H9 (cell line): Measurements from ENCODE around the gene ABCB11. TPM values are rescaled to one million over a fixed set of nuclear protein-coding genes. Genes with fewer than 3 reads are reported as not detected.
"Not testable (repeated sequence)": the region's sequence is repeated elsewhere in the genome, so short reads cannot be mapped to it uniquely, and the experiment has no call there.

Source experiments
- DNase-seq: peaks from one replicate; pipeline ENCODE4 v3.0.0-alpha.2; 2017
- H2AFZ ChIP-seq: one replicate; pipeline ENCODE4 v1.6.1; 2013; ENCODE audit warnings: mild to moderate bottlenecking, low read length, control low read depth, moderate library complexity
- H2AK5ac ChIP-seq: 2 replicates; pipeline ENCODE4 v1.6.1; 2013; ENCODE audit warnings: low read length, control low read depth, mixed read lengths; ENCODE audit not compliant: insufficient read length
- H2BK120ac ChIP-seq: one replicate; pipeline ENCODE4 v1.6.1; 2013; ENCODE audit warnings: low read depth, mild to moderate bottlenecking, low read length, control low read depth, inconsistent platforms; ENCODE audit not compliant: poor library complexity, severe bottlenecking
- H2BK12ac ChIP-seq: 2 replicates; pipeline ENCODE4 v1.6.1; 2013; ENCODE audit warnings: low read length, control low read depth, mixed read lengths, low read depth; ENCODE audit not compliant: insufficient read length
- H2BK15ac ChIP-seq: 2 replicates; pipeline ENCODE4 v1.6.1; 2013; ENCODE audit warnings: low read depth, low read length, control low read depth
- H2BK20ac ChIP-seq: one replicate; pipeline ENCODE4 v1.6.1; 2013; ENCODE audit warnings: low read depth, mild to moderate bottlenecking, low read length, control low read depth, inconsistent platforms; ENCODE audit not compliant: poor library complexity, severe bottlenecking
- H2BK5ac ChIP-seq: 2 replicates; pipeline ENCODE4 v1.6.1; 2013; ENCODE audit warnings: low read length, control low read depth, mixed read lengths; ENCODE audit not compliant: insufficient read length
- H3K14ac ChIP-seq: 2 replicates; pipeline ENCODE4 v1.6.1; 2013; ENCODE audit warnings: low read length, control low read depth; ENCODE audit not compliant: insufficient read depth
- H3K18ac ChIP-seq: 2 replicates; pipeline ENCODE4 v1.6.1; 2013; ENCODE audit warnings: low read depth, mild to moderate bottlenecking, mixed read lengths, low read length, control low read depth; ENCODE audit not compliant: insufficient read length
- H3K23ac ChIP-seq: 2 replicates; pipeline ENCODE4 v1.6.1; 2013; ENCODE audit warnings: low read length, control low read depth, mixed read lengths, low read depth; ENCODE audit not compliant: insufficient read length
- H3K23me2 ChIP-seq: 2 replicates; pipeline ENCODE4 v1.6.1; 2013; ENCODE audit warnings: low read depth, mild to moderate bottlenecking, mixed read lengths, low read length, control low read depth; ENCODE audit not compliant: insufficient read length, poor library complexity, severe bottlenecking
- H3K27ac ChIP-seq: 2 replicates; pipeline ENCODE4 v1.5.1; 2013; ENCODE audit warnings: low read length, control low read depth, mixed read lengths, low read depth; ENCODE audit not compliant: insufficient read length
- H3K27me3 ChIP-seq: 2 replicates; pipeline ENCODE4 v1.6.1; 2013; ENCODE audit warnings: low read length, control low read depth, inconsistent platforms; ENCODE audit not compliant: insufficient read depth
- H3K4ac ChIP-seq: 2 replicates; pipeline ENCODE4 v1.6.1; 2013; ENCODE audit warnings: low read depth, mild to moderate bottlenecking, control low read depth, inconsistent platforms, low read length, moderate library complexity
- H3K4me1 ChIP-seq: 2 replicates; pipeline ENCODE4 v1.6.1; 2013; ENCODE audit warnings: low read length, control low read depth, inconsistent platforms; ENCODE audit not compliant: insufficient read depth
- H3K4me2 ChIP-seq: 2 replicates; pipeline ENCODE4 v1.6.1; 2013; ENCODE audit warnings: low read length, control low read depth, mixed read lengths; ENCODE audit not compliant: insufficient read length, insufficient read depth
- H3K56ac ChIP-seq: 2 replicates; pipeline ENCODE4 v1.6.1; 2013; ENCODE audit warnings: low read depth, mild to moderate bottlenecking, mixed read lengths, low read length, control low read depth; ENCODE audit not compliant: insufficient read length
- H3K79me1 ChIP-seq: 2 replicates; pipeline ENCODE4 v1.6.1; 2013; ENCODE audit warnings: low read depth, mild to moderate bottlenecking, moderate library complexity, low read length, control low read depth, inconsistent platforms; ENCODE audit not compliant: insufficient read depth, poor library complexity, severe bottlenecking
- H3K79me2 ChIP-seq: 2 replicates; pipeline ENCODE4 v1.6.1; 2013; ENCODE audit warnings: low read length, control low read depth, inconsistent platforms; ENCODE audit not compliant: insufficient read depth
- H3K9ac ChIP-seq: 2 replicates; pipeline ENCODE4 v1.6.1; 2013; ENCODE audit warnings: low read length, control low read depth, mixed read lengths; ENCODE audit not compliant: insufficient read length; ENCODE audit errors: extremely low read depth
- H3K9me3 ChIP-seq: one replicate; pipeline ENCODE4 v1.6.1; 2013; ENCODE audit warnings: low read depth, low read length, inconsistent platforms; ENCODE audit not compliant: control insufficient read depth
- H3T11ph ChIP-seq: one replicate; pipeline ENCODE4 v1.6.1; 2013; ENCODE audit warnings: mild to moderate bottlenecking, low read length, control low read depth, inconsistent platforms
- H4K20me1 ChIP-seq: one replicate; pipeline ENCODE4 v1.6.1; 2013; ENCODE audit not compliant: control insufficient read depth, insufficient read length, insufficient read depth
- H4K5ac ChIP-seq: 2 replicates; pipeline ENCODE4 v1.6.1; 2013; ENCODE audit warnings: low read depth, mild to moderate bottlenecking, mixed read lengths, low read length, control low read depth; ENCODE audit not compliant: insufficient read length
- H4K8ac ChIP-seq: replicated peaks from 2 replicates; pipeline ENCODE4 v1.6.1; 2013; ENCODE audit warnings: low read length, control low read depth, mixed read lengths, low read depth; ENCODE audit not compliant: insufficient read length
- H4K91ac ChIP-seq: 2 replicates; pipeline ENCODE4 v1.6.1; 2013; ENCODE audit warnings: low read depth, mild to moderate bottlenecking, moderate library complexity, mixed read lengths, low read length, control low read depth; ENCODE audit not compliant: insufficient read length
- H3K27ac Mint-ChIP-seq, 3 experiments: 2 replicates in 2 of 3; 3 replicates in 1 of 3; pipeline ENCODE4 v1.8.0; 2020 to 2021; ENCODE audit warnings: mixed read lengths in 3 of 3, mild to moderate bottlenecking in 1 of 3, moderate library complexity in 1 of 3
- H3K27me3 Mint-ChIP-seq: 2 replicates; pipeline ENCODE4 v1.8.0; 2021; ENCODE audit warnings: low read depth, mild to moderate bottlenecking, moderate library complexity, mixed read lengths
- H3K36me3 Mint-ChIP-seq, 3 experiments: 2 replicates in 2 of 3; 3 replicates in 1 of 3; pipeline ENCODE4 v1.8.0; 2020 to 2021; ENCODE audit warnings: low read depth in 3 of 3, mixed read lengths in 3 of 3; ENCODE audit not compliant: insufficient read depth in 1 of 3
- H3K4me1 Mint-ChIP-seq, 2 experiments: 2 replicates each; pipeline ENCODE4 v1.8.0; 2020; ENCODE audit warnings: mixed read lengths in 2 of 2
- H3K4me3 Mint-ChIP-seq, 2 experiments: 2 replicates in 1 of 2; 3 replicates in 1 of 2; pipeline ENCODE4 v1.8.0; 2020 to 2021; ENCODE audit warnings: mild to moderate bottlenecking in 2 of 2, mixed read lengths in 2 of 2, moderate library complexity in 1 of 2
- H3K9me3 Mint-ChIP-seq, 2 experiments: 2 replicates in 1 of 2; 3 replicates in 1 of 2; pipeline ENCODE4 v1.8.0; 2020; ENCODE audit warnings: mild to moderate bottlenecking in 2 of 2, mixed read lengths in 2 of 2, moderate library complexity in 1 of 2
- CTCF ChIP-seq: fragments of 200-600 bp; sonication (generic); conservative IDR thresholded peaks from 3 replicates; pipeline ENCODE4 v1.8.0; 2021; ENCODE audit warnings: antibody characterized with exemption, mild to moderate bottlenecking
- WGBS: extraction: QIAGEN DNeasy Blood & Tissue Kit; methylation state at CpG from one replicate; pipeline ENCODE4 v1.1.7; 2013; ENCODE audit warnings: missing lambda C conversion rate, low lambda C conversion rate, mixed read lengths; ENCODE audit not compliant: insufficient read length; ENCODE audit errors: extremely low coverage; 5-methylcytosine and 5-hydroxymethylcytosine counted together
- total RNA-seq: library from RNA; stranded (reverse); gene quantifications from 2 replicates; pipeline ENCODE4 v1.2.1, GENCODE V29; 2021

ABCB11 gene
- total RNA-seq, 1 experiment from 2014 or later = not detected

- Histone ChIP-seq H3K79me1 (no peaks in the 10 kb centered on the region), H3K79me2 (no peaks in the 10 kb centered on the region), H4K91ac (no peak overlapping the region), H2AFZ (no peak overlapping the region), H3K27ac (no peak overlapping the region), H4K8ac (no peak overlapping the region), H3K14ac (no peak overlapping the region), H2AK5ac (no peak overlapping the region), H2BK12ac (no peak overlapping the region), H2BK120ac (no peak overlapping the region), H2BK15ac (no peak overlapping the region), H3K56ac (no peak overlapping the region), H3K4me2 (no peak overlapping the region), H3K9ac (no peak overlapping the region), H2BK5ac (no peak overlapping the region), H3K23ac (no peak overlapping the region), H4K20me1 (no peaks in the 10 kb centered on the region), H2BK20ac (no peak overlapping the region), H3K4ac (no peak overlapping the region), H3K4me1 (no peaks in the 10 kb centered on the region), H3K9me3 (no peaks in the 10 kb centered on the region), H4K5ac (no peak overlapping the region), H3K27me3 (no peaks in the 10 kb centered on the region), H3K18ac (no peak overlapping the region), H3T11ph (no peak overlapping the region), H3K23me2 (no peaks in the 10 kb centered on the region)
- DNase-seq = no peak
- Mint-ChIP-seq H3K27ac (no peak overlapping the region), H3K4me1 (peaks cover 0 to 5% of the 10 kb centered on the region in 2 experiments; a peak in 1 of 4 replicates), H3K4me3 (no peak overlapping the region), H3K9me3 (no peaks in the 10 kb centered on the region), H3K36me3 (no peaks in the 10 kb centered on the region), H3K27me3 (no peaks in the 10 kb centered on the region)
- no CpG with 5 or more reads among the region's 1 CpG for WGBS
- TF ChIP-seq CTCF = no peak
Observed at GRCh38 chr2:169065422-169065821, 34.3 kb upstream of the ABCB11 start.

- H2BK12ac ChIP-seq, H3K23ac ChIP-seq, H3K56ac ChIP-seq, H3K4ac ChIP-seq, H3K14ac ChIP-seq, H2AFZ ChIP-seq, H3K9me3 ChIP-seq, H3K23me2 ChIP-seq, H2BK20ac ChIP-seq, H3K9me3 Mint-ChIP-seq, H3T11ph ChIP-seq, H4K5ac ChIP-seq, H4K91ac ChIP-seq, DNase-seq, H2BK5ac ChIP-seq, H3K18ac ChIP-seq, H3K27me3 ChIP-seq, H3K27ac Mint-ChIP-seq, H4K20me1 ChIP-seq, H2BK15ac ChIP-seq, H3K79me1 ChIP-seq, H3K36me3 Mint-ChIP-seq, H3K27me3 Mint-ChIP-seq, H3K4me2 ChIP-seq, H3K4me3 Mint-ChIP-seq, H3K4me1 Mint-ChIP-seq, H3K9ac ChIP-seq, H3K4me1 ChIP-seq, H3K79me2 ChIP-seq, H3K27ac ChIP-seq, H2BK120ac ChIP-seq, H4K8ac ChIP-seq, H2AK5ac ChIP-seq: not testable (repeated sequence)
- WGBS = no CpG with 5 or more reads among the region's 17 CpGs
Observed at GRCh38 chr2:169064199-169064598, 33.1 kb upstream of the ABCB11 start.
